Limb (tissue), 2 donors: ENCODE results near the gene RAPGEF6.
"Not testable (repeated sequence)": the region's sequence is repeated elsewhere in the genome, so short reads cannot be mapped to it uniquely, and the experiment has no call there.

Experiments
- DNase-seq, 2 donors: peaks; one replicate each; pipeline ENCODE4 v3.0.0-alpha.2; 2016; ENCODE audit errors: extremely low spot score in 2 of 2

Gene RAPGEF6, protein sequence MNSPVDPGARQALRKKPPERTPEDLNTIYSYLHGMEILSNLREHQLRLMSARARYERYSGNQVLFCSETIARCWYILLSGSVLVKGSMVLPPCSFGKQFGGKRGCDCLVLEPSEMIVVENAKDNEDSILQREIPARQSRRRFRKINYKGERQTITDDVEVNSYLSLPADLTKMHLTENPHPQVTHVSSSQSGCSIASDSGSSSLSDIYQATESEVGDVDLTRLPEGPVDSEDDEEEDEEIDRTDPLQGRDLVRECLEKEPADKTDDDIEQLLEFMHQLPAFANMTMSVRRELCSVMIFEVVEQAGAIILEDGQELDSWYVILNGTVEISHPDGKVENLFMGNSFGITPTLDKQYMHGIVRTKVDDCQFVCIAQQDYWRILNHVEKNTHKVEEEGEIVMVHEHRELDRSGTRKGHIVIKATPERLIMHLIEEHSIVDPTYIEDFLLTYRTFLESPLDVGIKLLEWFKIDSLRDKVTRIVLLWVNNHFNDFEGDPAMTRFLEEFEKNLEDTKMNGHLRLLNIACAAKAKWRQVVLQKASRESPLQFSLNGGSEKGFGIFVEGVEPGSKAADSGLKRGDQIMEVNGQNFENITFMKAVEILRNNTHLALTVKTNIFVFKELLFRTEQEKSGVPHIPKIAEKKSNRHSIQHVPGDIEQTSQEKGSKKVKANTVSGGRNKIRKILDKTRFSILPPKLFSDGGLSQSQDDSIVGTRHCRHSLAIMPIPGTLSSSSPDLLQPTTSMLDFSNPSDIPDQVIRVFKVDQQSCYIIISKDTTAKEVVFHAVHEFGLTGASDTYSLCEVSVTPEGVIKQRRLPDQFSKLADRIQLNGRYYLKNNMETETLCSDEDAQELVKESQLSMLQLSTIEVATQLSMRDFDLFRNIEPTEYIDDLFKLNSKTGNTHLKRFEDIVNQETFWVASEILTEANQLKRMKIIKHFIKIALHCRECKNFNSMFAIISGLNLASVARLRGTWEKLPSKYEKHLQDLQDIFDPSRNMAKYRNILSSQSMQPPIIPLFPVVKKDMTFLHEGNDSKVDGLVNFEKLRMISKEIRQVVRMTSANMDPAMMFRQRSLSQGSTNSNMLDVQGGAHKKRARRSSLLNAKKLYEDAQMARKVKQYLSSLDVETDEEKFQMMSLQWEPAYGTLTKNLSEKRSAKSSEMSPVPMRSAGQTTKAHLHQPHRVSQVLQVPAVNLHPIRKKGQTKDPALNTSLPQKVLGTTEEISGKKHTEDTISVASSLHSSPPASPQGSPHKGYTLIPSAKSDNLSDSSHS (N-terminal part only)

GRCh38 chr5:131634996-131635683 lies at the start of gene RAPGEF6:
Gene RAPGEF6 (minus strand): TSS chr5:131635229. CDS start chr5:131635030, 199 bp downstream.
- peak; percentile 96 to 99 for DNase-seq

- DNase-seq = no peak
Measured at GRCh38 chr5:131684595-131684994, 49.6 kb upstream of the RAPGEF6 start.

GRCh38 chr5:131684051-131684450 lies 49.0 kb upstream of the RAPGEF6 start:
- no peak for DNase-seq

DNA sequence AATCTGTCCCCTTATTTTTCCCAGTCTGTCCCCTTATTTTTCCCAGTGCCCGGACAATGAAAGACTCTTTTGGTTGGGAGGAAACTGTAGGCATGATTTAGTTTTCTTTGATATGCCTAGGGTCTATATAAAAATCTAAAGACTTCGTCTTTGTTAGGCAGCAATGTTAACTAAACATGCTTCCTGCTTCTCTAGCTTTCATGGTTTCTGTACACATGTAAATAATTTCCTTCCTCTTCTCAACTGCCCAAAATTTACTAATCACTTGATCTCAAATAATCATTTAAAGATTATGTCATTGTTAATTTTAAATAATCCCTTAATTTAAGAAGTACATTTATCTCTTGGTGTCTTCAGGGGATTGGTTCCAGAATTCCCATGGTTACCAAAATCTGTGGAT lies 47.8 kb upstream of the RAPGEF6 start:
- no peak for DNase-seq

DNA sequence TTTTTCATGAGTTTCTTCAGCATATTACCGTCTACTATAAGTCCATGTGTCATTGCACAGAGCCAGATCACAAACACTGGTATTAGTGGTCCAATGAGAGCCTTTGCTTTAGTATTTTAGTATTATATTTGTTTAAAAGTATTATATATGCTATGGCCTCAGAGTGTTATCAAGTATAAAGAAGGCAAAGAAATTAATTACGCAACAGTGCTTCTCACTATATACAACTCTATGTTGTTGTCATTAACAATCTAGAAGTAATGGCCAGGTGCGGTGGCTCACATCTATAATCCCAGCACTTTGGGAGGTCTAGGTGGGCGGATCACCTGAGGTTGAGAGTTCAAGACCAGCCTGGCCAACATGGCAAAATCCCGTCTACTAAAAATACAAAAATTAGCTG lies 47.1 kb upstream of the RAPGEF6 start:
- DNase-seq = no peak

GRCh38 chr5:131679911-131680310 lies 44.9 kb upstream of the RAPGEF6 start:
- no peak for DNase-seq

DNA sequence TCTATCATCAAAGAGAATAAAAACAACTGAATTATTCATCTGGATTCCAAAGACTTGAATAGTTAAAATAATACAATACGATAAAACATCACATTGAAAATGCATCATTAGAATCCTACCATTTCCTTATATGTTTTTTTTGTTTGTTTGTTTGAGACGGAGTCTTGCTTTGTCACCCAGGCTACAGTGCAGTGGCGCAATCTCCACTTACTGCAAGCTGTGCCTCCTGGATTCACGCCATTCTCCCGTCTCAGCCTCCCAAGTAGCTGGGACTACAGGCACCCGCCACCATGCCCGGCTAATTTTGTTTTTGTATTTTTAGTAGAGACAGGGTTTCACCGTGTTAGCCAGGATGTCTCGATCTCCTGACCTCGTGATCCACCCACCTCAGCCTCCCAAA lies 43.2 kb upstream of the RAPGEF6 start:
- DNase-seq = not testable (repeated sequence)

- no peak for DNase-seq
Measured at GRCh38 chr5:131677115-131677514, 42.1 kb upstream of the RAPGEF6 start.

DNA sequence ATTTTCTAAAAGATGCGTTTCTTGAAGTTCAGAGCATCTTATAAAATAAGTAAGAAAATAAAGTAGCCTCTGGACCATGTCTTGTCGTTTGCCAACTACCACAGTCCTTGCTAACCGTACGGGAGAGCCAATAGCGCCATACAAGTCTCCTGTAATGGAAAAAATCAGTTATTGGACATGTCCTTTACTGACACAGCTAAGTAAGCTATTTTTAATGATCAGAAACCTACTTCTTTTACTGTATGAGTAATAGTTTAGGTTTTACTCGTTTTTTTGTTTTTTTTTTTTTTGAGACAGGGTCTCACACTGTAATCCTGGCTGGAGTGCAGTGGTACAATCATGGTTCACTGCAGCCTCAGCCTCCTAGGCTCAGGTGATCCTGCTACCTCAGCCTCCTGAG lies 37.7 kb upstream of the RAPGEF6 start:
- no peak for DNase-seq

GRCh38 chr5:131671994-131672655 lies 37.1 kb upstream of the RAPGEF6 start:
- DNase-seq = peak in 1 of 2 donors; percentile 32

DNA sequence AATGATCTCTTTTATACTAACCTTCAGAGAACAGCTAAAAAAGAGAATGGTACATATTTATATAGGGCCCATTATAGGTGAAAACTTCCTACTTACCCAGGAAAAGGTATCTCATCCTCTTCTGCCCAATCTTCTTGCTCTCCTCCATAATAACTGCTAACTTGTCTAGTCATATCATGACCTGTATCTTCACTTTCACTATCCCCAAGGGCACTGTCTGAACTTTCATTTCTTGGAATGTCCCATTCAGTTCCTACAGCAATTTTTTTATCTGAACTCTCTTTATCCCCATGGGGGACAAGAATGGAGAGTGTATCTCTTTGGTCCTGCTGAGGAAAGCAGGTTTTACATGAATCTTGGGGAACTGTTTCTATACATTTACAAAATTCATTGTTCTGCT lies 36.4 kb upstream of the RAPGEF6 start:
- no peak for DNase-seq

DNA sequence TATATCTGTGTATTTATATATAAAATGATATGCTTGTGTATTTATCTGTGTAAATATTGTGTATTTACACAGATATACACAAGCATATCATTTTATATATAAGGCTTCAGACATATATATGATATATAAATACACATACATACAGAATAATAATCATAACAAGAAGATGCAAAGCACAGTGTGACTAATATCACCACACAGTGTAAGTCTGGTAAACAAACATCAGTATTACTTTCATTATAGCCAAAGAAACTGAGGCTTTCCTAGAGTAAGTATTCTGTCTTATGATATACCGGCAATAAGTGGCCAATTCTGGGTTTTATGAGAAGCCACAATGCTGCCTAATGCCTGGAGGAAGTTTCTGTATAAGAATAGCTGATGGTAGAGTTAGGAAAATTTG lies 29.9 kb upstream of the RAPGEF6 start:
- no peak for DNase-seq

DNA sequence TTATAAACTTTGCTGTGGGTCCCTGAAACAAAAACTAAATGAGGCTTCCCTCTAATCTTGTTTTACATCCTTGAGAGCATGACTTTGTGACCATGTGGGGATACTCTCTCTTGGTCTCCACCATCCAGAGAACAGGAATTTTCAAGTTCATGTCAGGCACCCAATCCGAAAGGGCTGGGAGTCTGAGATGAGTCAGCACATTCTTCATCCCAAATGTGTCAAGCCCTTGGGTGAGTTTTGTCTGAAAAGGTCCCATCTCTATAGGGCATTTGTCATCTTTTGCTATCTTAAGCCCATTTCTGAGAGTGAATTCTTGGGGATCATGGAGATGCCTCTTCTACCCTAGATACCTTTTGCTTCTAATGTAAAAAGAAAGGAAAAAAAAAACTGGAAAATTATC lies 26.9 kb upstream of the RAPGEF6 start:
- DNase-seq = no peak

- no peak for DNase-seq
Measured at GRCh38 chr5:131659841-131660240, 24.8 kb upstream of the RAPGEF6 start.

DNA sequence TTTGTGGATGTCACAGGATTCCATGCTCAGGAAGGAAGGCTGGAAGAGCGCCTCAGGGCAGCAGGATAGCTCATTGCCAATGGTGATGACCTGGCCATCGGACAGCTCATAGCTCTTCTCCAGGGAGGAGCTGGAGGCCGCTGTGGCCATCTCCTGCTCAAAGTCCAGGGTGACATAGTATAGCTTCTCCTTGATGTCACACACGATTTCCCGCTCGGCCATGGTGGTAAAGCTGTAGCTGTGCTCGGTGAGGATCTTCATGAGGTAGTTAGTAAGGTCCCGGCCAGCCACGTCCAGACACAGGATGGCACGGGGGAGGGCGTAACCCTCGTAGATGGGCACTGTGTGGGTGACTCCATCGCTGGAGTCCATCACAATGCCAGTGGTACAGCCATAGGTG lies 24.3 kb upstream of the RAPGEF6 start:
- DNase-seq = no peak

GRCh38 chr5:131654776-131655175 lies 19.7 kb upstream of the RAPGEF6 start:
- DNase-seq = no peak

DNA sequence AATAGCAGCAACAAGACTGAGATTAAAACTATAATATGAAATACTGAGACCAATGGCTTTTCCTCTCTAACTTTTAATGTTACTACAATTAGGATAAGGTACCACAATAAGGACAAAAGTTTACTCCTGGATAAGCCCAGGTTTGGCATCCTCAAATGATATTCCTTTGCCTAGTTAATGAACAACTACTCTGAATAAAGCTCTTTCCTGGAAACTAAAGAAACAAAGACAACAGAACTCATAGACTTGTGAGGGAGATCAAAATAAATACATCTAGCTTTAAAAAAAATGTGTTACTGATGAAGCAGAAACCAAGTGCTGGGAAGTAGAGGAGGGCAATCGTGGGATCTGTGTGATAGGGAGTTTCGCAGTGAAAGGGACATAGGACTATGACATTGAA lies 19.3 kb upstream of the RAPGEF6 start:
- DNase-seq = no peak

GRCh38 chr5:131649161-131649560 lies 14.1 kb upstream of the RAPGEF6 start:
- DNase-seq = no peak

GRCh38 chr5:131647048-131647769 lies 12.2 kb upstream of the RAPGEF6 start:
- no peak for DNase-seq

GRCh38 chr5:131644822-131645221 lies 9.8 kb upstream of the RAPGEF6 start:
- DNase-seq = no peak
